Mucosa of descending colon (tissue), 3 donors: ENCODE data around the gene MAT2A. TPM values are rescaled to one million over a fixed set of nuclear protein-coding genes. Genes with fewer than 3 reads are reported as not detected.

Experiments
- ATAC-seq: fragments of 200-7000 bp; cut with Tn5 transposase; one replicate; pipeline ENCODE4 v1.9.1; 2020; ENCODE audit warnings: mild to moderate bottlenecking, moderate library complexity
- DNase-seq, 3 donors: peaks; one replicate each; pipeline ENCODE4 v3.0.0-alpha.2; 2020
- H3K36me3 ChIP-seq: fragments of 200-600 bp; one replicate; pipeline ENCODE4 v1.8.0; 2021; ENCODE audit warnings: low read depth, mild to moderate bottlenecking
- H3K4me1 ChIP-seq: fragments of 200-600 bp; one replicate; pipeline ENCODE4 v1.8.0; 2021; ENCODE audit warnings: low read depth, mild to moderate bottlenecking
- H3K4me3 ChIP-seq: fragments of 200-600 bp; one replicate; pipeline ENCODE4 v1.8.0; 2021; ENCODE audit warnings: mild to moderate bottlenecking
- H3K9me3 ChIP-seq: fragments of 200-600 bp; one replicate; pipeline ENCODE4 v1.8.0; 2021; ENCODE audit warnings: mild to moderate bottlenecking
- intact Hi-C, 2 donors: fragments of 100-400 bp; cut with DNase I in 1 of 2; cut with micrococcal nuclease in 1 of 2; formaldehyde crosslinking; loops; one replicate each; pipeline versions ENCODE4 v1.11.0 to v1.11.1; 2022; cut with DNase I, micrococcal nuclease
- total RNA-seq, 3 donors: library from RNA; stranded (reverse); fragmentation: NEBNext Ultra II Directional in 2 of 3; extraction: Animal tissue kit (Norgen Biotek cat#: 25700) in 2 of 3; gene quantifications; one replicate each; pipeline versions ENCODE4 v1.2.1 to v1.2.4, GENCODE V29; 2021 to 2023
- TF ChIP-seq, protein P1 (sequence below): fragments of 200-600 bp; IDR thresholded peaks from one replicate; pipeline ENCODE4 v1.8.0; 2022; ENCODE audit warnings: antibody characterized with exemption, mild to moderate bottlenecking
- donor health status: DM: no; HTN: no; CAD: no; lungs with moderate emphysema.
- donor health status: DM: no; HTN: no; CAD: no.
- donor health status: DM: no; HTN: yes; CAD: no.

Gene MAT2A
- total RNA-seq, 3 donors from 2014 or later: 156 to 229 (median 167) TPM

DNA sequence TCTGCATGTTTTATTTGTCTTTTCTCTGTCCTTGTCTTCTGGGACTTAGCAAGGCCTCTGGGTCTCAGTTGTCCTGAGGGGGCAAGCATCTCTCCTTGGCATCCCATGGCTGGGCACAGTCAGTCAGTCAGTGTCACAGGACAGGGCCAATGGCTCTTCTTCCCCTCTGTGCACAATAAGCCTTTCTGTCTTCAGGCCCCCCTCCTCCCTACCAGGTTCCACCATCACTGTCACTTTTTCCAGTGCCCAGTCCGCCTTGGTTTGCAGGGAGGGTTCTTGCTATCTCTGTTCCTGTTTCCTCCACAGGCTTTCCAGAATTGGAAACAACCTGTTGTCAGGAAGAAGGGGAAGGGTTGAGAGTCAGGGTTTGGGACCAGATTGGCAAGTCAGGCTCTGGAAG is 43.5 kb downstream of the MAT2A start:
- H3K4me3 ChIP-seq: no peak overlapping the region
- intact Hi-C loops: no loop called here
- H3K36me3 ChIP-seq: no peaks in the 10 kb centered on the region
- no peak for DNase-seq
- no peak for ATAC-seq
- H3K9me3 ChIP-seq: no peaks in the 10 kb centered on the region
- H3K4me1 ChIP-seq: peaks cover 31% of the 10 kb centered on the region
- TF ChIP-seq, protein P1, sequence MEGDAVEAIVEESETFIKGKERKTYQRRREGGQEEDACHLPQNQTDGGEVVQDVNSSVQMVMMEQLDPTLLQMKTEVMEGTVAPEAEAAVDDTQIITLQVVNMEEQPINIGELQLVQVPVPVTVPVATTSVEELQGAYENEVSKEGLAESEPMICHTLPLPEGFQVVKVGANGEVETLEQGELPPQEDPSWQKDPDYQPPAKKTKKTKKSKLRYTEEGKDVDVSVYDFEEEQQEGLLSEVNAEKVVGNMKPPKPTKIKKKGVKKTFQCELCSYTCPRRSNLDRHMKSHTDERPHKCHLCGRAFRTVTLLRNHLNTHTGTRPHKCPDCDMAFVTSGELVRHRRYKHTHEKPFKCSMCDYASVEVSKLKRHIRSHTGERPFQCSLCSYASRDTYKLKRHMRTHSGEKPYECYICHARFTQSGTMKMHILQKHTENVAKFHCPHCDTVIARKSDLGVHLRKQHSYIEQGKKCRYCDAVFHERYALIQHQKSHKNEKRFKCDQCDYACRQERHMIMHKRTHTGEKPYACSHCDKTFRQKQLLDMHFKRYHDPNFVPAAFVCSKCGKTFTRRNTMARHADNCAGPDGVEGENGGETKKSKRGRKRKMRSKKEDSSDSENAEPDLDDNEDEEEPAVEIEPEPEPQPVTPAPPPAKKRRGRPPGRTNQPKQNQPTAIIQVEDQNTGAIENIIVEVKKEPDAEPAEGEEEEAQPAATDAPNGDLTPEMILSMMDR: no peak

DNA sequence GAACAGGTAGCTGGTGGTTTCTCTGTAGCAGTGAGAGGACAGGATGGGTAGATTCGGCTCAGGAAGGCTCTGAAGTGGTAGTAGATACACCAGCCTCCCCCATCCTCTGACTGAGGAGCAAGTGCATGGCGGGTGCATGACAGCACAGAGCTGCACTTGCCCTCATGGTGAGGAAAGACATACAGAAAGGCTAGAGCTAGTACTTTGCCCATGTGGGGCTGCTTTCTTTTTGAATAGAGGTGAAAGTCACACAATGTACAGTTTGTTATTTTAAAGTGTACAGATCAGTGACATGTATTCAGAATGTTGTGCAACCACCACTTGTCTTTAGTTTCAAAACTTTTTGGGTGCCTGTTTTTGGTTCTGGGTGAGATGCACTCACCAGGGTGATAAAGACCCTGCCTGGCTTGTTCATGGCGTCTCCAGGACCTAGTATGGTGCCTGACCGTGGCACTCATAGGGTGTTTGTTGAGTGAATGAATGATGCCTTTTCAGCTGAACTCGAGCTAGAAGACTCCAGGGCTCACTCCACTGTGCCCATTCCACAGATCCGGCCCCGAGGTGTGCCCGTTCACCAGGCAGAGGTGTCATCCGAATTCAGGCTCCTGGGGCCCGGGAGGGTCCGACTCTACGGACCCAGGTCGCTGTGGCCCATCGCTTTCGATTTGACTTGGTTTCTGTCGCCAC is 44.8 kb downstream of the MAT2A start:
- ATAC-seq: no peak
- H3K4me1 ChIP-seq: peaks cover 30% of the 10 kb centered on the region

GRCh38 chr2:85584354-85584856 is 45.4 kb downstream of the MAT2A start, which contains the start of gene VAMP5:
Gene VAMP5 (plus strand): TSS chr2:85584431. CDS start chr2:85584491, 60 bp downstream.
- H3K36me3 ChIP-seq: no peaks in the 10 kb centered on the region
- DNase-seq (peak; percentile 57 to 75 (median 68)), ATAC-seq (peak; percentile 58)
- H3K4me1 ChIP-seq: peaks cover 24% of the 10 kb centered on the region
- H3K4me3 ChIP-seq: peak within 1 kb of the TSS; percentile 19
- intact Hi-C loops: no loop called here
- no peaks in the 10 kb centered on the region for H3K9me3 ChIP-seq
- TF ChIP-seq, protein P1: no peak

More for the DNA sequence above, 44.8 kb downstream of the MAT2A start:
- peak in 1 of 3 donors; percentile 74 for DNase-seq
- H3K9me3 ChIP-seq: no peaks in the 10 kb centered on the region
- intact Hi-C loops: no loop called here
- H3K36me3 ChIP-seq: no peaks in the 10 kb centered on the region
- H3K4me3 ChIP-seq: peak overlapping the region; percentile 19
- TF ChIP-seq, protein P1: no peak

DNA sequence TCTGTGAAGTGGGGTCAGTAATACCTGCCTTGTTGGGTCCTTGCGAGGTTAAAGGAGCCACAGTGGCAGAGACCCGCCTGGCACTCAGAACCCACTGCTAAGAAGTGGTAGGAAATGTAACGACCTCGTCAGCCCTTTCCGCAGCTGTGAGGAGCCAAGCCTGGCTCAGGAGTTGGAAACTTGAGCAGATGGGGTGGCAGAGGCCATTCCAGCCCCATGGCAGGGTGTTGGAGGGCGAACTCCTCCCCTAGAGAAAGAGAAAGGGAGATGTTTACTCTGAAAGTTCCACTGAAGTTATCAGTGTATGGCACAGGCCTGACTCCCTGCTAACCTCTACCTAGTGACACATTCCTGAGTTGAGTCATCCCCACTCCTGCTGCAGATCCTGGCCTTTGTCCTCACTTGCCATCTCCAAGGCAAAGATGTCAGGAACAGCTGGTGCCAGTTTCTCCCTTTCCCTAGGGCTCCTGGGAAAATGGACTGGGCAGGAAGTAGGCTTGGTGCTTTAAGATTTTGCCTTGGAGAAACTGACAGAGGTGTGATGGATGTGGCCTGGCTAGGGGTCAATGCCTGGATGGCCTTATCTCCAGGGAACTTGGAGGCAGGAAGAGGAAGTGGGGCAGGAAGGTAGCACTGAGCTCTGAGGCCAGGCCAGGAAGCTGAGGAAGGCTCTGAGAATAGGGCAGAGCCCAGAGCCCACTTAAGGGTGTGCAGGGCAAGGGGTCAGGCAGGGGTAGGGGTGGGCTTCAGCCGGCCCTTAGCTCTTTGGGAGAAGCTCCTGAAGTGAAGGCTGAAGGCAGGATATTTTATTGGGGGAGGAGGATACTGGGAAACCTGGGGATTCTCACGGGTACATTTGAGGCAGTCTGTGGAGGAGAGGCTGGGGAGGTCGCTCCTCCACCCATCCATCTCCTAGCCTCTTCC is 46.2 kb downstream of the MAT2A start:
- Histone ChIP-seq H3K36me3 (no peaks in the 10 kb centered on the region), H3K9me3 (no peaks in the 10 kb centered on the region), H3K4me1 (peaks cover 19% of the 10 kb centered on the region), H3K4me3 (no peak overlapping the region)
- TF ChIP-seq, protein P1: no peak
- peak; percentile 87 for ATAC-seq
- intact Hi-C loops: no loop called here
- DNase-seq: peak; percentile 46 to 56 (median 49)

DNA sequence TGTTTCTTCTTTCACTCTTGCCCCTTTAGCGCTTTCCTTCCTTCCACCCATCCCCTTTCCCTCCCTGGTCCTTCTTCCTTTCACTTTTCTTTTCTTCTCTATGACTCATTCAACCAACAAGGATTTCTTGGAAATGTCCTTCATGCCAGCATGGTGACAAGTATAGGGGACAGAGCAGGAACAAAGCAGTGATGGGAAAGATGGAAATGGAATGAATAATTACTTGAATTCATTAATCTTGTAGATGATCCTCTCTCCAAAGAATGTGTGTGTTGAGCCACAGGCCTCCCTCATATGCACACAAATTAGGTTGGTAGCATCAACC is 46.8 kb downstream of the MAT2A start:
- ATAC-seq (peak; percentile 40), DNase-seq (no peak)
- no peaks in the 10 kb centered on the region for H3K9me3 ChIP-seq
- TF ChIP-seq, protein P1: no peak
- peaks cover 19% of the 10 kb centered on the region for H3K4me1 ChIP-seq
- intact Hi-C loops: no loop called here
- no peak overlapping the region for H3K4me3 ChIP-seq
- no peaks in the 10 kb centered on the region for H3K36me3 ChIP-seq
